Activated T-cell treated with anti-CD3 and anti-CD28 coated beads for 1 hour (primary cell): ENCODE measurements around the gene HAUS6.
A peak's percentile ranks its signal among the peaks of the same experiment; 100 is the strongest.
"Not testable (repeated sequence)": the region's sequence is repeated elsewhere in the genome, so short reads cannot be mapped to it uniquely, and the experiment has no call there.

ENCODE experiments used
- DNase-seq: peaks from one replicate; pipeline ENCODE4 v3.0.0-alpha.2; 2020; ENCODE audit warnings: low read depth

HAUS6 gene, protein sequence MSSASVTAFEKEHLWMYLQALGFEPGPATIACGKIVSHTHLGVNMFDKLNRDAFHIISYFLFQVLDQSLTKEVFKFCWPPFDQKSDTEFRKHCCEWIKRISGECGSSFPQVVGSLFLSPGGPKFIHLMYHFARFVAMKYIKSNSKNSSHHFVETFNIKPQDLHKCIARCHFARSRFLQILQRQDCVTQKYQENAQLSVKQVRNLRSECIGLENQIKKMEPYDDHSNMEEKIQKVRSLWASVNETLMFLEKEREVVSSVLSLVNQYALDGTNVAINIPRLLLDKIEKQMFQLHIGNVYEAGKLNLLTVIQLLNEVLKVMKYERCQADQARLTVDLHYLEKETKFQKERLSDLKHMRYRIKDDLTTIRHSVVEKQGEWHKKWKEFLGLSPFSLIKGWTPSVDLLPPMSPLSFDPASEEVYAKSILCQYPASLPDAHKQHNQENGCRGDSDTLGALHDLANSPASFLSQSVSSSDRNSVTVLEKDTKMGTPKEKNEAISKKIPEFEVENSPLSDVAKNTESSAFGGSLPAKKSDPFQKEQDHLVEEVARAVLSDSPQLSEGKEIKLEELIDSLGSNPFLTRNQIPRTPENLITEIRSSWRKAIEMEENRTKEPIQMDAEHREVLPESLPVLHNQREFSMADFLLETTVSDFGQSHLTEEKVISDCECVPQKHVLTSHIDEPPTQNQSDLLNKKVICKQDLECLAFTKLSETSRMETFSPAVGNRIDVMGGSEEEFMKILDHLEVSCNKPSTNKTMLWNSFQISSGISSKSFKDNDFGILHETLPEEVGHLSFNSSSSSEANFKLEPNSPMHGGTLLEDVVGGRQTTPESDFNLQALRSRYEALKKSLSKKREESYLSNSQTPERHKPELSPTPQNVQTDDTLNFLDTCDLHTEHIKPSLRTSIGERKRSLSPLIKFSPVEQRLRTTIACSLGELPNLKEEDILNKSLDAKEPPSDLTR

DNA sequence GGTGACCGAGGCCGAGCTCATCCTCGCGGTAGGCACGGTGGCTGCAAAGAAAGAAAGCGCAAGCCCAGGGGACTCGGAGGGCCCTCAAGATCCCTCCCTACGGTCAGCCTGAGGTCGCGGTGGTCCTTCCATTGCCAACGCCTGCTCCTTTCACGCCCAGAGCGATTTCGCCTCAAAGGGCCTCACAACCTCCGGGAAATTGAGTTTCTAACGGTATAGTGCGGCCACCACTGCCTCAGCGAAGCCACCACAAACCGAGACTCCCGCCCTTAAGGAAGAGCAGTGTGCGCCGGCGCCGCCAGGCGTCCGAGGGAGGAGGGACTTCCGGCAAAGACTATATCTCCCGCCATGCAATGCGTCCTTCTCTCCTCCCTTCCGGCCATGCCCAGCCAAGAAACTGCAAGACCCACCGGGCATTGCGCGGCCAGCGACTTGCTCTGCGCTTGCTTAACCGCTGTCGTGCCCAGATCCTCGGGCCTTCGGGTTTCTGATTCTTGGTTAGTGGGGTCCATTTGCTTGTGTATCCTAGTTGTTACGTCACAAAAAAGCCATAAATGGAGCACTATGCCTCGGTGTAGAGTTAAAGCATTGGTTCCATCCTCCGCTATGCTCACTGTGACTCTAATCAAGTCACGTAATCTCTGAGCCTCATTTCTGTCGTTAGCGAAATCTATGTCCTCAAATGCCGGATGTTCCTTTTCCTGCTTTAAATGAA lies at the start of gene HAUS6:
Gene HAUS6 (minus strand): TSS at position 274 of the 715 bp plus-strand sequence. CDS start 253 bp downstream, at position 21.
- DNase-seq: peak; percentile 69

DNA sequence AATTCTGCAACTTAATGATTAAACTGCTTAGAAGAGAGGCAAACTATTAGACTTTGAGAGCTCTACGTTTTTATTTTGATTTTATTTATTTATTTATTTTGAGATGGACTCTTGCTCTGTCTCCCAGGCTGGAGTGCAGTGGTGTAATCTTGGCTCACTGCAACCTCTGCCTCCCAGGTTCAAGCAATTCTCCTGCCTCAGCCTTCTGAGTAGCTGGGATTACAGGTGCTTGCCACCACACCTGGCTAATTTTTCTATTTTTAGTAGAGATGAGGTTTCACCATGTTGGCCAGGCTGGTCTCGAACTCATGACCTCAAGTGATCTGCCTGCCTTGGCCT lies 49.4 kb upstream of the HAUS6 start:
- DNase-seq: not testable (repeated sequence)

DNA sequence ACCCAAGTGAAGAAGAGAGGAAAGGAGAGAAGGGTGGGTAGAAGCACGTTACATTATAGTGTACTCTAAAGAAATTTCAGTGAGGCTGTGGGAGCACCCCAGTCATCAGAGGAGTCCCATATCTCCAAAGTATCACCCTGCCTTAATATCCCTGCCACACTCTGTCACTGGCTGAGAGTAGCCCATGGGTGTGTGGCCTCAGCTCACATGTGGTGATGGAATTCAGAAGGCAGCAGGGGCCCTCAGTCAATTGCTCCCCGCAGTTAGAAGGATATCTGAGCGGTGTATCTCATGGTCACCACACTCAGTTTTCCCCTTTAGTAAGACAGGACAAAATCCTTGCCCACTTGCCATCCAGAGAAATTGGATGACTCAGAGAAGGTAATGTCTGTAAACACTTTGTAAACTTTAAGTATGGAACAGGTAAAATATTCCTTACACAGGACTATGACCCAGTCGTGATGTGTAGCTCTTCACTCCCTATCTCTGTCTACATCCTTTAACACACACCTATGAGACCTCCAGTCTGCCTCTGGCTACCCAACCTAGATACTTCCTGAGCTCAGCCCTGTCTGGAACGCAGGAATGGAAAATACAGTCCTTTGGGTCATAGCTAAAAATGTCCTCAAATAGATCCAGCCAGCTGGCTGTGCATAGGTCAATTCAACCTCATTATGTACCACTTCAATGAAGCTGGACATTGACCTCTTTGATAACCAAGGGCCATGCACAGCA lies 48.9 kb upstream of the HAUS6 start:
- no peak for DNase-seq

- DNase-seq: no peak
Observed at GRCh38 chr9:19149230-19149629, 46.5 kb upstream of the HAUS6 start.

GRCh38 chr9:19148187-19148586 lies 45.5 kb upstream of the HAUS6 start:
- DNase-seq: no peak

GRCh38 chr9:19146441-19147024 lies 43.8 kb upstream of the HAUS6 start:
- no peak for DNase-seq

- DNase-seq: no peak
Observed at GRCh38 chr9:19145881-19146280, 43.2 kb upstream of the HAUS6 start.

- DNase-seq: no peak
Observed at GRCh38 chr9:19140259-19140658, 37.6 kb upstream of the HAUS6 start.

GRCh38 chr9:19138084-19138483 lies 35.4 kb upstream of the HAUS6 start:
- DNase-seq: no peak

- DNase-seq: no peak
Observed at GRCh38 chr9:19137282-19137681, 34.6 kb upstream of the HAUS6 start.

DNA sequence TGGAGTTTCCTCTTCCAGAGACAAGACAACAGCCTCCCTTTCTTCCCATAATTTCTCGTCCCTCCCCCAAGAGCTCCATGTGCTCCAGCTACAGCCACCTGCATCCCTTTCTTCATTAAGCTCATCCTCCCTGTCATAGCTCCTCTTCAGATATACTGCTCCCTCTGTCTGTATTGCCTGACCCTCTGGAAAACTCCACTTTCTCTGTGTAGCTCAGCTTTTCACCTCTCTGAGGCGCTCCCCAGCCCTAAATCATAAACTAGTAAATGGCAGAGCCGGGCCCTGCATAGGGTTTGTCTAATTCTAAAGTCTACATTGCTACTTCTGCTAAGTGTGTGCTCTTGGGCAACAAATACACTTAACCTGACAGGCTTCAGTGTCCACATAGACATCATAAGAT lies 33.4 kb upstream of the HAUS6 start:
- DNase-seq: no peak

DNA sequence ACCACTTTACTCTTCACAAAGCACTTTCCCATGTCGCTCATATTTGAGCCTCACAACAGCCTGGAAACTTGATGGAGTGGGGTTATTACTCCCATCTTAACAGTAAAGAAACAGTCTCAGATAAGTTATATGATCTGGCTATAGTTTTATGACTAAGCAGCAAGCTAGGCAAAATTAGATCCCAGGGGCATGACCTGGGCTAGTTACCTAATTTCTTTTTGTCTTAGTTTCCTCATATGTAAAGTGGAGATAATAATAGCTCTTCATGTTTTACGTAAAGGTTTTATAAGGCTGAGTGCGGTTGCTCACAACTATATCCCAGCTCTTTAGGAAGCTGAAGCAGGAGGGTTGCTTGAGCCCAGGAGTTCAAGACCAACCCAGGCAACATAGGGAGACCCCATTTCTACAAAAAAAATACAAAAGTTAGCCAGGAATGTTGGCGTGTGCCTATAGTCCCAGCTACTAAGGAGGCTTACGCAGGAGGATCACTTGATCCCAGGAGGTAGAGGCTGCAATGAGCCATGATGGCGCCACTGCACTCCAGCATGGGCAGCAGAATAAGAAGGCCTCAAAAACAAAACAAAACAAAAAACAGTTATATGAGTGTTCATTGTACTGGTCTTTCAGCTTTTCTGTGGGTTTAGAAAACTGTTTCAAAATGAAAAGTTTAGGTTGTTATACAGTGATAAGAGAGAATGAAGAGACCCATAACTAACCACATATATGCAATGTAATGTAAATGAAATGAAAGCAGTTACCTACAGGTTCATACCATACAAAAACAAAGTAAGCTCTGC lies 31.0 kb upstream of the HAUS6 start:
- DNase-seq: no peak

- DNase-seq: no peak
Observed at GRCh38 chr9:19130436-19130835, 27.7 kb upstream of the HAUS6 start.

GRCh38 chr9:19127871-19128500 lies 25.3 kb upstream of the HAUS6 start:
- DNase-seq: no peak

- no peak for DNase-seq
Observed at GRCh38 chr9:19124430-19124793, 21.7 kb upstream of the HAUS6 start.

- no peak for DNase-seq
Observed at GRCh38 chr9:19122490-19123042, 19.9 kb upstream of the HAUS6 start.

- DNase-seq: no peak
Observed at GRCh38 chr9:19120877-19121276, 18.2 kb upstream of the HAUS6 start.

DNA sequence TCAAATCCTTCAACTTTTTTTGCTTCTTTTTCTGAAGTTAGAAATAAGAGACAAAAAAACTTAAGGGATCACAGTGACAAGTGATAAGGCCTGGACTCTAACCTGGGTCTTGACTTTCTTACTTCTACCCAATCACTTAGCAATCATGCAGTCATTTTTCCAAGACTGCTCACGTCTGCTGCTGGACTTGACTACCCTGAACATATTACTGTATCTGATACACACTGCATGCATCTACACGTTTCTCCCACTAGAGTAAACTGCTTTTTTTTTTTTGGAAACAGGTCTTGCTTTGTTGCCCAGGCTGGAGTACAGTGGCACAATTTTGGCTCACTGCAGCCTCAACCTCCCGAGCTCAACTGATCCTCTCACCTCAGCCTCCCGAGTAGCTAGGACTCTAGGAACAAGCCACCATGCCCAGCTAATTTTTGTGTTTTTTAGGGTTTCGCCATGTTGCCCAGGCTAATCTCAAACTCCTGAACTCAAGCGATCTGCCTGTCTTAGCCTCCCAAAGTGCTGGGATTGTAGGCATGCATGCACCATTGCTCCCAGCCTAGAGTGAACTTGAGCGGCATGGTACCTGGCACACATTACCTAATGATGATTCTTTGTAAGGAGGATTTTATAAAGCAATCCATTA lies 17.2 kb upstream of the HAUS6 start:
- DNase-seq: no peak

DNA sequence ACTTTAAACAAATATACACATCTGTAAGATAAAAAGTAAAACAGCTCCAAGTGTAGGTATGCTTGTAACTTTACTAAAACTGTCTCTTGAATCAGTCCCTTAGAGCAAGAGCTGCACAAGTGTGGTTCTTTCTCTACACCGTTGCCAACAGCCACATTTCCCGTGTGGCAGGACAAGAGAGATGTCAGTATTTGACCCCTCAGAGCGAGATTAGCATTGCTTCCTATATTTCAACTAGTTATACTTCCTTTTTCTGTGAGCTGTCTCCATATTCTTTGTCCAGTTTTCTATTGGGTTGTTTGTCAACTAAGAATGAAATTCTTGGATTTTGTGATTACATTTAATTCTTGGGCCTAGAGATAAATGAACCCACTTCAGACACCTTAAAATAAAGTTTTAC lies 16.5 kb upstream of the HAUS6 start:
- DNase-seq: no peak
